ENCODE measurements around the gene FCGBP.
"Not testable (repeated sequence)": the region's sequence is repeated elsewhere in the genome, so short reads cannot be mapped to it uniquely, and the experiment has no call there.

GRCh38 chr19:39893366-39894235 is 40.8 kb downstream of the FCGBP start:
- TF ChIP-seq CTCF (conservative IDR thresholded peaks at IDR 0.05; ENCODE audit: low read depth, low read length); EZH2 (IDR thresholded peaks at IDR 0.05; ENCODE audit: borderline replicate concordance, low read depth, low read length, poor library complexity, severe bottlenecking): not testable (repeated sequence)

Measured in A673 (cell line).